Endometrium (tissue), 2 donors: ENCODE results near the gene ST6GALNAC1.
A peak's percentile ranks its signal among the peaks of the same experiment; 100 is the strongest.
"Not testable (repeated sequence)": the region's sequence is repeated elsewhere in the genome, so short reads cannot be mapped to it uniquely, and the experiment has no call there.

Experiments used
- FAIRE-seq: peaks from 2 replicates; lab custom pipeline; 2012; peaks lifted over from hg19 to GRCh38; lab: Jason Lieb, UNC
- donor health status: control.
- donor health status: control.

The ST6GALNAC1 gene

DNA sequence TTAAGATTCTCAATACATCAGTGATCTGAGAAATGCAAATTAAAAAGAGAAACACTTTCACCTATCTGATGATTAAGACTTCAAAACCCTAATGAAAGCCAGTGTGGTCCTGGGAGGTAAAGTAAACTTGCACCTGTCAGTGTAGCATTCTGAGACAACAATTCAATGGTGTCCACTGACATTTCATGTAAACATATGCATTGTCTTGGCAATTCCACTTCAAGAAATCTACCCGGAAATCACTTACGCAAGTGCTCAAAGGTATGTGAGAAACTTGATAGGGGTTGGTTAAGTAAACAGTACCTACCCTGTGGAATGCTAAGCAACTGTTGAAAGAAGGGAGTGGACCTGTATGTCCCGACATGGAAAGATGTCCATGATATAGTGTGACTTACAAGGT lies 2.1 kb downstream of the ST6GALNAC1 start:
- no peak for FAIRE-seq

DNA sequence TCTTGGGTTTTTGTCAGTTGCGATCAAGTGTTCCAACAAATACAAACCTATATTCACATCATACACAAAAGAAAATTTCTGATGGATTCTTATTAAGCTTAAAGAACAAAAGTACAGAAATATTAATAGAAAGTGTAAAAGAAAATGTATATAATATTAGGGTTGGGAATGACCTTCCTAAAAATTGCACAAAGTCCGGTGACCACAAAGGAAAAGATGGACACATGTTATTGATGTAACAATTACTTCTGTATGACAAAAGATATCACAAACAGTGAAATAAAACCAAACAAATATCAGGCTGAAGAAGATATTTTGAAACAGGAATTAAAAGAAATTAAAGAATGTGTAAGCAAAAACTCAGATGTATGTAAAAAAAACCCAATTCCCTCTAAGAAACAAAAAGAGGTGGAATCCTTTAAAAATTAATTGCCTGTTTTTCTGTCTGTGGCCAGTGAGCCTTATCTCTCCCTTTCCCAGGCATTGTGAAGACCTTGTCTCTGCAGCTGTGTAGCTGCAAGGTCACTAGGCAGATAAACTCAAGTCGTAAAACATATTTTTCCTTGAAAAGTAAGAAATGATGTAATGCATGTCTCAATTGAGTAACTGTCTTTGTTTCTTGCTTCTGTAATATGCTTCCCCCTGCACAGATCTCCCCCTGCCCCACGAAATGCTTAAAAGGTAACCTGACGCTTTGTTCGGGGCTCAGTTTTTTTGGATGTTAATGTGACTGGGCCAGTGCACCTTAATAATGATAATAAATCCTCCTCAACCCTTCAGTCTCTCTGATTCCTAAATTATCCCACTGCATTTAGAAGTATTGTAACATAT lies 2.8 kb downstream of the ST6GALNAC1 start:
- FAIRE-seq: no peak

DNA sequence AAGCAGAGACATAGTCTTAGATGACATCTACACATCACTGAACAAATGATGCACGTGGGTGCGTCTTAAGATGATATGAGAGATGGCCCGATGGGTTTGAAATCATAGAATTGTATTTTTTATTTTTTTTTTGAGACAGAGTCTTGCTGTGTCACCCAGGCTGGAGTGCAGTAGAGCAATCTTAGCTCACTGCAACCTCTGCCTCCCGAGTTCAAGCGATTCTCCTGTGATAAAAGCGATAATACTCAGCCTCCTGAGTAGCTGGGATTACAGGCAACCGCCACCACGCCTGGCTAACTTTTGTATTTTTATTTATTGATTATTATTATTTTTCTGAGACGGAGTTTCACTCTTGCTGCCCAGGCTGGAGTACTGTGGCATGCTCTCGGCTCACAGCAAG lies 5.3 kb downstream of the ST6GALNAC1 start:
- FAIRE-seq: no peak

DNA sequence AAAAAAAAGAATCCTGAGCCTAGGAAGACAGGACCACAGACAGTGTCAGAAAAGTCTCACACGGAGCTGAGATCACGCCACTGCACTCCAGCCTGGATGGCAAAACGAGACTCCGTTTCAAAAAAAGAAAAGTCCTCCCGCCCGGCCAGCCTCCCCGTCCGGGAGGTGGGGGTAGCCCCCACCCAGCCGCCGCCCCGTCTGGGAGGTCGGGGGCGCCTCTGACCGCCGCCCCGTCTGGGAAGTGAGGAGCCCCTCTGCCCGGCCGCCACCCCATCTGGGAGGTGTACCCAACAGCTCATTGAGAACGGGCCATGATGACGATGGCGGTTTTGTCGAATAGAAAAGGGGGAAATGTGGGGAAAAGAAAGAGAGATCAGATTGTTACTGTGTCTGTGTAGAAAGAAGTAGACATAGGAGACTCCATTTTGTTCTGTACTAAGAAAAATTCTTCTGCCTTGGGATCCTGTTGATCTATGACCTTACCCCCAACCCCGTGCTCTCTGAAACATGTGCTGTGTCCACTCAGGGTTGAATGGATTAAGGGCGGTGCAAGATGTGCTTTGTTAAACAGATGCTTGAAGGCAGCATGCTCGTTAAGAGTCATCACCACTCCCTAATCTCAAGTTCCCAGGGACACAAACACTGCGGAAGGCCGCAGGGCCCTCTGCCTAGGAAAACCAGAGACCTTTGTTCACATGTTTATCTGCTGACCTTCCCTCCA lies 6.9 kb downstream of the ST6GALNAC1 start:
- not testable (repeated sequence) for FAIRE-seq

DNA sequence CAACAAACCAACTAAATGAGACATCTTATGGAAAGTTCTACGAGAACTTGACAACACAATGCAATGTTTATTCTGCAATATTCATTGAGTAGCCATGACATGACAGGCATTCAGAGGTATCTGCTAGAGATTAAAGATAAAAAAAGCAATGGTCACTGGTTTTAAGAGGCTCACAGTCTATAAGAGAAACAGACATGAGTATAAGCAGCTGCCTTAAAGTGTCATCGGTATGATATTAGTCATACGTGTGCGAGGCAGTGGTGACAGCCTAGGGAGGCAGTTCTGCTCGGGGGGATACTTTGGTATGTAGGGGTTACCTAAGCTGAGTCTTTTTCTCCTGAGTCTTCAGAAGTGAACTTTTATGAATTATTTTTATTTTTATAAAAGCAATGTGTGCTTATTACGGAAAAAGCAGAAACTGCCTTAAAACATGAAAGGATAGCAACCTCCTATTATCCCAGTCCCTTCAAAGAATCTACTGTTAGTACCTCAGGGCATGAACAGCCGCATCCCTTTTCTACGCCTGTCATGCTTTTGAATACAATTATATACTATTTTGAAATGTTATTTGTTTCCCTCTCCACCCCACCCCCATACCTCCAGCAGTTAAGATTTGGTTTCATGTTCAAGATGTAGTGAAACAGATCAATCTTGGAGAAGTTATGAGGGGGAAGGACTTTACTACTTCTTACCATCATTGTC lies 7.7 kb downstream of the ST6GALNAC1 start:
- no peak for FAIRE-seq

DNA sequence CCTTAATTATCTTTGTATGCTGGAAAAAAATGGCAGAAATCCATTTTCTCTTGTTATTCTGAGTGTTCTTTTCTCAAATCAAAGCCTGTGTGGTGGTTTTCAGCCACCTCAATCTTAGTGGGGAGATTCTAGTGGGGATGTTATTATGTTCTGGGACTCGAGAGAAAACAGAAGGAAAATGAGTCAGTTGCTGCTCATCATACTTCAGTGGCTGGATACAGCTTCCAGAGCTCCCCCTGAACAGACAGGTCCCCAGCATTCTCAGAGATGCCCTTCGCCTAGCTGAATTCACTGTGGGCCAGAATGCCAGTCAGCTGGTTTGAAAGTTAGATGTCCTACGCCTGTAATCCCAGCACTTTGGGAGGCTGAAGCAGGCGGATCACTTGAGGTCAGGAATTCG lies 8.5 kb downstream of the ST6GALNAC1 start:
- no peak for FAIRE-seq

DNA sequence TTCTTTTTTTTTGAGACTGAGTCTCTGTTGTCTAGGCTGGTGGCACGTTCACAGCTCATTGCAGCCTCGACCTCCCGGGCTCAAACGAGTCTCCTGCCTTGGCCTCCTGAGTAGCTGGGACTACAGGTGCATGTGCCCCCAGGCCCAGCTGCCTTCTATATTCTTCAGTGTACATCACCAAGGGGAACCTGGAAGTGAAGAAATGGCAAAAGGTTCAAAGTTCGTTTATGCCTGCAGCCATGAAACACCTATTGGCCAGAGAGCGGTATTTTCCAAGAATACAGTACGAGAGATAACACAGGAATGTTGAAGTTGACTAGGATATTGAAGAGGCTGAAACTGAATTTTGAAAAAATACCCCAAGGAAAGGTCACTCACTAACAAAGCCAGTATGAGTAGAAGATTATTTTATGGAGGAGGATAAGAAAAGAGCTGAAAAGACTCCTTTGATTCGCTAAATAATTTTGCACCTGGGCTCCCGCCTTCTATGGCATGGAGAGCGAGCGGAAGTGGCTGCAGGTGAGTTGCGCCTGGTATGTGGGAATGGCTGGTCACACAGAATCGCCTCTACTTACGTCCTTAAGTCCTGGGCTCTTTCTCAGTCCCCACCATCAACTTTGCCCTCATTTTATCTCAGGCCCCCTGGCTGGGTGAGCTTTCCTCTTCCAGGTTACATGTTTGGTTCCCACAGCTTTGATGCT lies 9.8 kb downstream of the ST6GALNAC1 start:
- FAIRE-seq: no peak

DNA sequence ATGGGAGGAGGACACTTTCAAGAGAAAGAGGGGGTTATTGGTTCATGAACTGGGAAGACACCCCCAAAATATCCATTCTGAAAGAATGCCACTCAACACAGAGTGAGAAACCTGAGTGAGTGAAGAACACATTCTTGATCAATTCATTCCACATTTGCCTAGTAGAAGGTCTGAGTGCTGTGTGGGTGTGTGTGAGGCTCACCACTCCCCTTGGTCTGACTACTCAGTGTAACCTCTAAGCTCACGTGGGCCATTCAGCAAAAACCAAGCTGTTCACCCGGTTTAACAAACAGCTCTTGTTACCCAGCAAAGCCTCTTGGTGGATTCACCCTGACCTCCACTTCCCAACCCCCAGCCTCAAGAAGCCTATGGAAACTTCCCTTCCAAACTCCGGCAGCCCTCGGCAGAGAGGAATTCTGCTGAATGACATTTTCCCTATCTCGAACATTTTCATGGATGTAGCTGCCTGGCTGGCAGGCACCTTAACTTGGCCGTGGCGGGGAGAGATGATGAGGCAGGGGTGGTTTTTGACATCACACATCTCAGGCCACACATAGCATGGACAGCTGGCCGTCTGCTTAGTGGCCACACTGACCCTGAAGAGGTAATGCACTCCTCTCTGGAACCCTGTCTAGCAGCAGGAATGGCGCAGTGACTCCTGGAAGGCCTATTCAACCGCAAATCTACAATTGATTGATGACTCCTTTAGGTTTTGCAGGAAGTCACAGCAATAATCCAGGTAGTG lies 11.6 kb downstream of the ST6GALNAC1 start:
- FAIRE-seq: no peak

DNA sequence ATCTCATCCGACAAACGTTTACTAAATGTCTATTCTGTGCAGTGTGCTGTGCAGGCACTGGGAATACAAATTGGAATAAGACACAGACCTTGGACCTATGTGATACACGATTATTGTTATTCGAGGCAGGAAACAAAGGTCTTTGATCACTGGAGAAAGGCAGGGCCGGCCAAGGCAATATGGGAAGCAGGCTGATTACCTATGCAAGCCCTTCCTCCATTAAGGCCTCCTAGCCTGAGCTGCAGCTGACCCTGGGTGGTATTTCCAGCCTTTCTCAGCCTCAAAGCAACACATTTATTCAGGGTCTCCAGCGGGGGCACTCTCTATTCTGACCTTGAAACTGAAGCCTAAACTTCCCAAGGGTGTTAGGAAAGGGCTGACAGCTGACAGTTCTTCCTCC lies 13.4 kb downstream of the ST6GALNAC1 start:
- FAIRE-seq: no peak

DNA sequence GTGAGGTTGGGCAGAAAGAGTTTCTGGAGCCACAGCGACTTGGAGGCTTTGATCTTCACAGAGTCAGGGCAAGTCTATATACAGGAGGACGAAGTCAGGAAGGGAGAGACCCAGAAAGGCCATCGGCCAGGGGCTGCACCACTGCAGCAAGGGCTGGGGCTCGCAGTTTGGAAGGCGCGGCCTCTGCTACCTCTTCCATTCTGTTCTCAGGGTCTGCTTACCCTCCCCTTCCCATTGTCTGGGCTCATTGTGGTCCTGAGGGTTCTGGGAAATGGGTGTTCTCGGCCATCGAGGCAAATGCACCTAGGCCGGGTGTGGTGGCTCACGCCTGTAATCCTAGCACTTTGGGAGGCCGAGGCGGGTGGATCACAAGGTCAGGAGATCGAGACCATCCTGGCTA lies 16.0 kb downstream of the ST6GALNAC1 start:
- FAIRE-seq: no peak

DNA sequence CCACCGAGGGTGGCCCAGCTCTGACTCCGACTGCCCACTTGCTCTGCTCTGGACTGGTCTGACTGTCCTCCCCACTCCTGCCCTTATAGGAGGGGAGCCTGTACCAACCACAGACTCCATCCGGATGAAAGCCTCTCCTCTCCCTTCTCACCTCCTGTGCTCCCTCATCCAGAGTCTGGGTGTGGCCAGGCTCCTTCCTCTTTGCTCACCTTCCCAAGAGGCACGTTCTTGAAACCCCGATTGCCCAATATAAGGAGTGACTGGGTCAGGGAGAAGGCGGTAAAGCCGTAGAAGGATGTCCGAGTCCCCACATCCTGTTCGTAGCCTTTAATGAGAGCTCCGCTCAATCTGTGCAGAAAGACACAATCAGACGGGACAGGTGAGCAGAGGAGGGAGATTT lies 17.1 kb downstream of the ST6GALNAC1 start:
- no peak for FAIRE-seq

DNA sequence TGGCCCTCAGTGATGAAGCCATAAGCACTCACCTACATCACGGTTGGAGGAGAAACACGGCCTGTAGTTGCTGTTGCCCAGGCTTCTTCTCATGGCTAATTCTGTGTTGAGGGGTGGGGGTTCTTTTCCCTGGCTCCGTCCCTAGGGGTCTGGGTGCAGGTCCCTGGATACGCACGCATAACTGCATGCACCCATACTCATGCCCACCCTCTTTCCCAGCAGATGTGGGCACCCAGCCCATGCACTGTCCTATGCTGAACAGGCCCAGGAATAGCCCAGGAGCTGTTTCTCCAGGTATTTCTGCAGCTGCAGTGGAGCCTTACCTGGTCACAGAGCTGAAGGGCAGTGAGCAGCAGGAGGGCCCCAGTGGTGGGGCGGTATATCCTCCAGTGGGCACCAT lies 18.1 kb downstream of the ST6GALNAC1 start:
- no peak for FAIRE-seq

DNA sequence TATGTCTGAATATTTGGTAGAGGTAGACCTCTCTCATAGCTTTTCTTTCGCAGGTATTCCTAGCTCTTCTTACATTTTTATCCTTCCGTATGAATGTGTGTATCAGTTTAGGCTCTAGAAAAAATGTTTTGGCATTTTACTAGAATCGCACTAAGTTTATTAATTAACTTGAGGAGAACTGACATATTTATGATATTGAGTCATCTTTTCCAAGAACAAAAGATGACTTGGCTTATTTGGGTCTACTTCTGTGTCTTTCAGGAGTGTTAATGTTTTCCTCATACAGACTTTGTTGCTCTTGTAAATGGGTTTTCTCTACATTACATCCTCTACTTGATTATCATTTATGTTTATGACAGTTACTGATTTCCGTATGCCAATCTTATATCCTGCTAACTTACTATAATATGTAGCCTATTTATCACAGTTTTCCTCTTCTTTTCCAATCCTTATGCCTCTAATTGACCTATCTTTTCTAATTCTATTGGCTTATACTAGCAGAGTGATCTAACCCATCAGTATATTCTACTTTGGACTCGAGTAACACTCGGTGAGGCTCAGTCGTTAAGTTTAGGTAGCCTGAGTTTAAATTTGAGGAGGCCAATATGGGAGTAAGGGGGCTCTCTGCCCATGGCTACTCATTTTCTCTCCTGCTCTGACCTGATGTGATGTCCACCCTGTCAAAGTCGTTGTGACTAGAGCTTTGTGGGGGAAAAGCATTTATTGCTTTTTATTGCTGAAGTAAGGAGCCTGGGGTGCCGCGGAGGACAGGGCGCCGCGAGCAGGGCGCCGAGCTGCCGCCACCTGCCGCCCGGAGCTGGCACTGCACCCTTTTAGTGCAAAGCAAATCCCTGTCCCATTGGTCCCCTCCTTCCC lies 20.0 kb downstream of the ST6GALNAC1 start:
- peak; percentile 53 for FAIRE-seq

DNA sequence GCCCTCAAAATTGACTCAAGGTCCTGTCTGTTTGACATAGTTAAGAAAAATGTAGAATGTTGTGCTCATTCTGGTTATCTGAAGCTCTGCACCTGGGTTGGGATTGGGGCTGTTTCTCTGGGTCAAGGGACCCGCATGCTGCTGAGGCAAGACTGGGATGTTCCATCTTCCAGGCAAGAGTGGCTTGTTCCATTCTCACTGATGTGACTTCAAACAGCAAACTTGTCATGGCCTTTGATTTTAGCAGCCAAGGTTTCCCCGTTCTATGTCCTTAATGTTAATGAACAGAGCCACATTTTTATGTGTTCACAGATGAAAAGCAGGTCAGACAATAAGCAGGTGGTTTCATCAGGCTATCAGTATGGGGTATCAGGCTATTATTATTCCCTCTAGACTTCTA lies 25.7 kb downstream of the ST6GALNAC1 start:
- no peak for FAIRE-seq

DNA sequence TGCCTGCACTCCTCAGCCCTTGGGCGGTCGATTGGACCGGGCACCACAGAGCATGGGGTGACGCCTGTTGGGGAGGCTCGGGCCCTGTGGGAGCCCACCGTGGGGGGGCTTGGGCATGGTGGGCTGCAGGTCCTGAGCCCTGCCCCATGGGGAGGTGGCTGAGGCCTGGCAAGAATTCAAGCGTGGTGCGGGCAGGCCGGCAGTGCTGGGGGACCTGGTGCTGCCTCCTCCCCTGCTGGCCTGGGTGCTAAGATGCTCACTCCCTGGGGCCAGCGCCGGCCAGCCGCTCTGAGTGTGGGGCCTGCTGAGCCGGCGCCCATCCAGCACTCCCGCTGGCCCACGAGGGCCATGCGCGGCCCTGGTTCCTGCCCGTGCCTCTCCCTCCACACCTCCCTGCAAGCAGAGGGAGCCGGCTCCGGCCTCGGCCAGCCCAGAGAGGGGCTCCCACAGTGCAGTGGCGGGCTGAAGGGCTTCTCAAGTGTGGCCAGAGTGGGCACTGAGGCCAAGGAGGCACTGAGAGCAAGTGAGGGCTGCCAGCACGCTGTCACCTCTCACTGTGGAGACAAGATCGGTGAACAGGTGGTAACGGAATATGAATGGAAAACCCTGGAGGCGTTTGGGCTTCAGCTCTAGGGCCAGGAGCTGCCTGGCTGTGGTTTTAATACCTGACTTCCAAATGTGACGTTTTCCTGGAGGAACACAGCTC lies 28.5 kb downstream of the ST6GALNAC1 start:
- FAIRE-seq: no peak

DNA sequence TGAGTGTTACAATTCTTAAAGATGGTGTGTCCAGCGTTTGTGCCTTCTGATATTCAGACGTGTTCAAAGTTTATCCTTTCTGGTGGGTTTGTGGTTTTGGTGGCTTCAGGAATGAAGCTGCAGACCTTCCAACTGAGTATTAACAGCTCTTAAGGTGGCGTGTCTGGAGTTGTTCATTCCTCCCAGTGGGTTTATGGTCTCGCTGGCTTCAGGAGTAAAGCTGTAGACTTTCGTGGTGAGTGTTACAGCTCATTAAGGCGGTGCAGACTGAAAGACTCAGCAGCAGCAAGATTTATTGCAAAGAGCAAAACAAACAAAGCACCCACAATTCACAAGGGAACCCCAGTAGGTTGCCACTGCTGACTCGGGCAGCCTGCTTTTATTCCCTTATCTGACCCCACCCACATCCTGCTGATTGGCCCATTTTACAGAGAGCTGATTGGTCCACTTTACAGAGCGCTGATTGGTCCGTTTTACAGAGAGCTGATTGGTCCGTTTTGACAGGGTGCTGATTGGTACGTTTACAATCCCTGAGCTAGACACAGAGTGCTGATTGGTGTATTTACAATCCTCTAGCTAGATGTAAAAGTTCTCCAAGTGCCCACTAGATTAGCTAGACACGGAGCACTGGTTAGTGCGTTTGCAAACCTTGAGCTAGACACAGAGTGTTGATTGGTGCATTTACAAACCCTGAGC lies 29.3 kb downstream of the ST6GALNAC1 start:
- FAIRE-seq: not testable (repeated sequence)

DNA sequence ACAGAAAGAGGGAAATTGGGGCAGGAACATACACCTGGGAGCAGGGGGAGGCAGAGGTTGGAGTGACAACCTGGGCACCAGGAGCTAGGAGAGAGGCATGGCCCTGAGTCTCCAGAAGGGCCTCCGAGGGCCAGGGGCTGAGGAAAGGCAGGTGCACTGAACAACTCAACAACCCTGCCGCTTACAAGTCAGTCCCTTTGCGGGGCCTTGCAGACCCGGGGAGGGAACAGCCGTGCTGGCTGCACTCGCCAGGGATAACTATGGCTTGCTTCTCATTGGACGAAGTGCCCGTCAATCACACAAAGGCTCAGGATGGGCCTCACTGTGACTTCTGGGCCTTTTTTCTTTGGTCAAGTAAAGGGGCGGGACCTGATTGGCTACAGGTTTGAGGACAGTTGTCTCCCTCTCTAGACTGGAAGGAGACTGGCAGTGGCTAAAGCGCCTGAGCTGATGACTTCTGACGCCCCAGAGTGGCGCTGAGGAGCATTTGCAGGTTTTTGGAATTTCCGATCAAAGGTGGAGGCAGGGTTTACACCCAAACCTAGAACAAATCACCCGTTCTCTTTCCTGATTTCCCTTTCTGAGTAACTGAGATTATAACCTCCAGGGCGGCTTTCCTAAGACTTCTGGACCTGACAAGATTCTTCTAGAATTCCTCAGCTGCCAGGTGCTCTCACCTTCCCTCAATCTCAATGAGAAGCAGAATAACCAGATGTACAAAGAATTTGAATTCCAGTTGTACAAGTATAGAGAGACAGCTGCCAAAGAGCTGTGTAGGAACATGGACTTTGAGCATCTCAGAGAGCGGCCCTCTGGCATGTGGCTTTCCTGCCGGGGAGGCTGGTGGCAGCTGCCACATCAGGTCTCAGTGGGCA lies 30.3 kb downstream of the ST6GALNAC1 start:
- FAIRE-seq: no peak

DNA sequence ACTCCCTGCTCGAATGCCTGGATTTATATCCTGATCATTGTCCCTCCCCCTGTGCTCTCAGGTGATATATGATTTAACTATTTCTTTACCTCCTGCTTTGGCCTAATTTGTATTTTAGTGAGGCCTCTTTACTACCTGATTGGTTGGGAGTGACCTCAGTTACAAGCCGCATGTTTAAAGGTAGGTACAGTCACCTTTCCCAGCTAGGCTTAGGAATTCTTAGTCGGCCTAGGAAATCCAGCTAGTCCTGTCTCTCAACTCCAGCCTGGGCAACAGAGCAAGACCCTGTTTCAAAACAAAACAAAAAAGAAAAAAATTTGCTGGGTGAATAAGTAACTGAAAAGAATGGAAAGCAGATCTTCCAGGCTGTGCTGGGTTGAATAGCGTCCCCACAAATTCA lies 31.1 kb downstream of the ST6GALNAC1 start:
- no peak for FAIRE-seq
